Measurements from ENCODE around the gene UBALD1. TPM values are rescaled to one million over a fixed set of nuclear protein-coding genes. Genes with fewer than 3 reads are reported as not detected.

Gene UBALD1
- total and polyA plus RNA-seq, 4 donors = 2.2 to 42.6 (median 25.7) TPM

DNA sequence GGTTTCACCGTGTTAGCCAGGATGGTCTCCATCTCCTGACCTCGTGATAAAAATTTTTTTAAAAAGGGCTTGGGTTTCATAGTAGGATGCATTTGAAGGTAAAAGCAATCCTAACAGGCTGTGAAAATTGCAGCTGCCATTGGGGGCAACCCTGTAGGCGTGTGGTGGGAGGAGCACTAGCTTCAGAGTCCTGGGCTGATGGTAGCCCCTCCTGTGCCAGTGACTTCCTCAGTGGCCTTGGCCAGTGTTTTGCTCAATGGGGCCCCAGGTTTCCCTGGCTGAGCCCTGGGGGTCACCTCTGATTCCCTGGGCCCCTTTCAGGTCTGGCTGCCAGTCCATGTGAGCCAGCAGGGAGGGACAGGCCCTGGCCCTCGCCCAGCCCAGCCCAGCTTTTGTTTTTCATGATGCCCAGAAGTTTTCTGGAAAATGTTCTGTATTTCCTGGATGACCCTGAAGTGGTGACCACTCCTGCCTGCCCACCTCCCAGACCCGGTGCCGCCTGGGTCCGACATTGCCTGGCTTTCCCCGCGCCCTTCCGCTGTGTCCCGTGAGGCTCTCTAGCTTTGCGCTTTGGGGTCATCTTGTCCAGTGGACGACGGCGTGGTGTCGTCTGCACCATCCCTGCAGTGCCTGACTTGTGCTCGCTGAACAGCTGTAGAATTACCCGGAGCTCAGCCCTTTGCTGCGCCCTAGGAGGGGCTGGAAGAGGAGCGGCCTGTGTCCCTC, 19.4 kb upstream of the UBALD1 start:
- Histone ChIP-seq H3K4me3 (ENCODE audit: low read depth, low read length) (no peak overlapping the region), H3K9me3 (ENCODE audit: control insufficient read depth, insufficient read depth, low read length) (peaks cover 2% of the 10 kb centered on the region), H3K27ac (ENCODE audit: low read depth, low read length) (no peak overlapping the region), H3K4me1 (ENCODE audit: control insufficient read depth, insufficient read depth, low read length) (peaks cover 17% of the 10 kb centered on the region), H3K36me3 (ENCODE audit: control insufficient read depth, insufficient read depth, low read length) (peaks cover 33% of the 10 kb centered on the region), H3K27me3 (ENCODE audit: control insufficient read depth, insufficient read depth, low read length) (no peaks in the 10 kb centered on the region)
- no peak for DNase-seq (ENCODE audit: low read depth in 4 of 6, low spot score in 6 of 6)
- 95% methylated on average over 20 of the region's 20 CpGs for WGBS (ENCODE audit: insufficient coverage)

DNA sequence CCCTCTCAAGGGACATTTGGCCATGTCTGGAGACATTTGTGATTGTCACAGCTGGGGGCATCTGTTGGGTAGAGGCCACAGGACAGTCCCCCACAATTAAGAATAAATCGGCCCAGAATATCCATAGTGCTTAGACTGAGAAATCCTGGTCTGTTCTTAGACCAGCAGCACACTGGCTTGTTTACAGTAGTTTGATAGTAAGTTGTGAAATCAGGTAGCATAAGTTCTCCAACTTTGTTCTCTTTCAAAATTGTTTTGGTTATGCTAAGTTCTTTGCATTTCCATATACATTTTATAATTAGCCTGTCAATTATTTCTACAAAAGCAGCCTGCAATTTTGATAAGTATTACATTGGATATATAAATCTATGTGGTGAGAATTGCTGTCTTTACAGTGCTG, 16.8 kb upstream of the UBALD1 start:
- DNase-seq (ENCODE audit: low read depth in 4 of 6, low spot score in 6 of 6) = no peak
- H3K4me1 ChIP-seq (ENCODE audit: control insufficient read depth, insufficient read depth, low read length) = peaks cover 19% of the 10 kb centered on the region
- peaks cover 29% of the 10 kb centered on the region for H3K36me3 ChIP-seq (ENCODE audit: control insufficient read depth, insufficient read depth, low read length)
- no peak overlapping the region for H3K4me3 ChIP-seq (ENCODE audit: low read depth, low read length)
- WGBS (ENCODE audit: insufficient coverage) = 88% methylated on average over 1 of the region's 1 CpG
- no peaks in the 10 kb centered on the region for H3K27me3 ChIP-seq (ENCODE audit: control insufficient read depth, insufficient read depth, low read length)
- H3K9me3 ChIP-seq (ENCODE audit: control insufficient read depth, insufficient read depth, low read length) = peaks cover 2% of the 10 kb centered on the region
- no peak overlapping the region for H3K27ac ChIP-seq (ENCODE audit: low read depth, low read length)

DNA sequence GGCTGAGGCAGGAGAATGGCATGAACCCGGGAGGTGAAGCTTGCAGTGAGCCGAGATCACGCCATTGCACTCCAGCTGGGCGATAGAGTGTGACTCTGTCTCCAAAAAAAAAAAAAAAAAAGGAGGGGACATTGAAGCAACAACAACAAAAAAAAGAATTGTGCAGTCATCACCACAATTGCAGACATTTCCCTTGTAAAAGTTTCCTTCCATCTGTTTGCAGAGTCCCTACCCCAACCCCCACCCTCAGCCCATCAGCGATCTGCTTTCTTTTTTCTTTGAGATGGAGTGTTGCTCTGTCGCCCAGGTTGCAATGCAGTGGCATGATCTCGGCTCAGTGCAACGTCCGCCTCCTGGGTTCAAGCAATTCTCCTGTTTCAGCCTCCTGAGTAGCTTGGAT, 13.6 kb upstream of the UBALD1 start:
- Histone ChIP-seq H3K9me3 (ENCODE audit: control insufficient read depth, insufficient read depth, low read length) (peaks cover 2% of the 10 kb centered on the region), H3K27ac (ENCODE audit: low read depth, low read length) (no peak overlapping the region), H3K27me3 (ENCODE audit: control insufficient read depth, insufficient read depth, low read length) (no peaks in the 10 kb centered on the region), H3K4me3 (ENCODE audit: low read depth, low read length) (no peak overlapping the region), H3K36me3 (ENCODE audit: control insufficient read depth, insufficient read depth, low read length) (peaks cover 8% of the 10 kb centered on the region), H3K4me1 (ENCODE audit: control insufficient read depth, insufficient read depth, low read length) (peaks cover 26% of the 10 kb centered on the region)
- no peak for DNase-seq (ENCODE audit: low read depth in 4 of 6, low spot score in 6 of 6)
- WGBS (ENCODE audit: insufficient coverage) = 100% methylated on average over 4 of the region's 9 CpGs

DNA sequence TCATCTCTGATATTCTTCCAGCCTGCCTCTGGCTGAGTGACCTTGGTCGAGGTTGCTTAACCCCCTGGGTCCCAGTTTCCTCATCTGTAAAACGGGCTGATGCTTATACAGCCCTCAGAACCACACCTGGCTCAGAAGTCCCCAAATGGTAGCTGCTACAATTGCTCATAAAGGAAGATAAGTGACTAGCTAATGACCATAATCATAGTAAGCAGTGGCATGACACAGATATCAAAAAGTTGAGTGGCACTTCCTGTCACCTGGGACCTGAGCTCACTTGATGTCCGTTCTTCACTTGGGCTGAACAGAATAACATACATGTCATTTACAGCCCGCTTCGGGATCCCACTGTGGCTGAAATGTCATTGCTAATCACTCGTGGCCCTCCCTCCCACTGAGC, 11.7 kb upstream of the UBALD1 start:
- Histone ChIP-seq H3K27ac (ENCODE audit: low read depth, low read length) (no peak overlapping the region), H3K9me3 (ENCODE audit: control insufficient read depth, insufficient read depth, low read length) (peaks cover under 1% of the 10 kb centered on the region), H3K4me1 (ENCODE audit: control insufficient read depth, insufficient read depth, low read length) (peaks cover 26% of the 10 kb centered on the region), H3K4me3 (ENCODE audit: low read depth, low read length) (peak overlapping the region; percentile 87), H3K27me3 (ENCODE audit: control insufficient read depth, insufficient read depth, low read length) (no peaks in the 10 kb centered on the region), H3K36me3 (ENCODE audit: control insufficient read depth, insufficient read depth, low read length) (peaks cover 8% of the 10 kb centered on the region)
- no peak for DNase-seq (ENCODE audit: low read depth in 4 of 6, low spot score in 6 of 6)
- WGBS (ENCODE audit: insufficient coverage) = 61% methylated on average over 5 of the region's 6 CpGs

DNA sequence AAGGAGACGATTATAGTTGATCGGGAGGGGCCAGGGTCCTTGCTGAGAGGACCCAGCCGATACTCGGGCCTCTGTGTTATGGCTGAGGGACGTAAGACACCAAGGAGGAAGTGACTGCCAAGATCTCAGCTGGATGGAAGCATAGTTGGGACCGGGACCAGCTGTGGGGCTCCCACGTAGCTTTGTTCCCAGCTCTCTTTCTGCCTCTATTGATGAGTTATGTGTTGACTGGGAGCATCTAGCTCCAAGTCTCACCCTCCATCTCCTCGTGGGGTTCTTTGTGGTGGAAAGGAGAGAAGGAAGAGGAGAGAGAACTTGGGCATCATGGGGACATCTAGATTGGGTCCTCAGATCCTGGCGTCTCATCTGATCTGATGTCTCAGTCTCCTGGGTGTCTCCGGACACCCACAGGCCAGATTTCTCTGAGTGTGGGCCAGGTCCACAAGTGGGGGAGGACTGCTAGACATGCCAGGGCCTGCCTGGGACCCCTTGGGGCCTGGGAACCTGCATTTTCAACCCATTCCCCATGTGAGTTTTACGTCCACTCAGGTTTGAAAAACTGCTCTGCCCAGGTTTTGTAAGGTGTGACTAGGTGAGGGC, 11.0 kb upstream of the UBALD1 start:
- no peak for DNase-seq (ENCODE audit: low read depth in 4 of 6, low spot score in 6 of 6)
- Histone ChIP-seq H3K27ac (ENCODE audit: low read depth, low read length) (peak overlapping the region; percentile 88), H3K4me1 (ENCODE audit: control insufficient read depth, insufficient read depth, low read length) (peaks cover 26% of the 10 kb centered on the region), H3K36me3 (ENCODE audit: control insufficient read depth, insufficient read depth, low read length) (peaks cover 8% of the 10 kb centered on the region), H3K4me3 (ENCODE audit: low read depth, low read length) (peak overlapping the region; percentile 87), H3K9me3 (ENCODE audit: control insufficient read depth, insufficient read depth, low read length) (no peaks in the 10 kb centered on the region), H3K27me3 (ENCODE audit: control insufficient read depth, insufficient read depth, low read length) (no peaks in the 10 kb centered on the region)
- WGBS (ENCODE audit: insufficient coverage) = 20% methylated on average over 8 of the region's 11 CpGs

DNA sequence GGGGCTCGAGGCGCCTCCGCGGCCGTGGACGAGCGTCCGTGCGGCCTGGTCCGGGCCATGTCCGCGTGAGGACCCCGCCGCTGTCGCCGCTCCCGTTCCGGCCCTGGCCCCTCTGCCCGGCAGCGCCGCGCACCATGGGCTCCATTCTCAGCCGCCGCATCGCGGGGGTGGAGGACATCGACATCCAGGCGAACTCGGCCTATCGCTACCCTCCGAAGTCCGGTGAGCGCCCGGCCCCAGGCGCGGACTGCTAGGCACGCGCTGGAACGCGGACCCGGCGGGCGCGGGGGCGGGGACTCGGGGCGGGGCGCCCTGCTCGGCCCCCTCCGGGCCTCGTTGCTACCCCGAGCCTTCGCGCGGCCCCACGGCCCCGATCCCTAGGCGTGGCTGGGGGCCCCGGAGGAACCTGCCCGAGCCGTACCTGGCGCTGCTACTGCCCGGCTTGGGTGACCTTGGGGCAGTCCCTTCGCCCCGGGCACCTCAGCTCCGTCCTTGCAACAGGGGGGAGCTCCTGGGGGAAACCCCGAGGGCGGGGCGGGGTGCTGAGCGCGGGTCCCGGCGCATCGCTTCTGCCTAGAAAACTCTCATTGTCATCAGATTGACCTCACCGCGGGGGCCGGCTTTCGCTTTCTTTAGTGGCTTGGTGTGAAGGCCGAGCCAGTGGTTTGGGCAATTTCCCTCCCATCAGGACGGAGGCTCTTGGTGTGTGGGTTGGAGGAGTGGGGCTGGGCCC, 10.3 kb upstream of the UBALD1 start:
- peaks cover 26% of the 10 kb centered on the region for H3K4me1 ChIP-seq (ENCODE audit: control insufficient read depth, insufficient read depth, low read length)
- peak in 3 of 6 donors; percentile 31 to 72 (median 46) for DNase-seq (ENCODE audit: low read depth in 4 of 6, low spot score in 6 of 6)
- no peaks in the 10 kb centered on the region for H3K9me3 ChIP-seq (ENCODE audit: control insufficient read depth, insufficient read depth, low read length)
- H3K4me3 ChIP-seq (ENCODE audit: low read depth, low read length) = peak overlapping the region; percentile 87
- peaks cover 8% of the 10 kb centered on the region for H3K36me3 ChIP-seq (ENCODE audit: control insufficient read depth, insufficient read depth, low read length)
- WGBS (ENCODE audit: insufficient coverage) = under 1% methylated on average over 80 of the region's 80 CpGs
- peak overlapping the region; percentile 88 for H3K27ac ChIP-seq (ENCODE audit: low read depth, low read length)
- no peaks in the 10 kb centered on the region for H3K27me3 ChIP-seq (ENCODE audit: control insufficient read depth, insufficient read depth, low read length)

DNA sequence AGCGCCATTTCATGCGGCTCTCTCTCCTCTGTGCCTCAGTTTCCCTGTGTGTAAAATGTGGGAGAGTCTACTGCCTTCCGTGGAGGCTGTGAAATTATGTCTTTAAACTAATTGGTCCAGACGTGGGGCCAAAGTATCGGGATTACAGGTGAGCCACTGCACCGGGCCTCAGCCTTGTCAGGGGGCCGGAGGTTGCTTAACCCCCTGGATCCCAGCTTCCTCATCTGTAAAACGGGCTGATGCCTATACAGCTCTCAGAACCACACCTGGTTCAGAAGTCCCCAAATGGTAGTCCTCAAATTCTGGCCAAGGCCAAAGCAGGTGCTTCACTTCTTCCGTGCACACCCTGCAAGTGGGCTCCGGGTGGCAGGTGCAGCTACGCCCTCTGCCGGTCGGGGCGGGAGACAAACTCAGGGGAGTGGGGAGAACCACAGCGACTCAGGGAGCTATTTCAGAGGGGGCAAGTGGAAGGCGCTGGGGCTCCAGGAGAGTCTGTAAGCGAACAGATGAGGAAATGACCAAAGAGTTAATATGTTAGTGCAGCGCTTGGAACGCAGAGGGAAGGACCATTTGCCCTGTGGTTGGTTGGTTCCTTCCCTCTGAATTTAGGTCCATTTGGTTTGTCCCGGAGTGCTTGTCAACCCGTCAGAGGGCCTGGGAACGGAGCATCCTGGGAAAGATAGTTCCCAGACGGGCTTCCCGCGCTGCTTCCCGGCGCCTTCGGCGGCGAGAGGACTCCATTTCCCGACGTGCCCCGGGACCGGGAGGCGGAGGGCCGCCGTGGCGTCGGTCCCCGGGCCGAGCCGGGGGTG, 9.5 kb upstream of the UBALD1 start, which contains the start of gene MGRN1:
Gene MGRN1, plus strand, starts transcription at position 812 of the 812 bp plus-strand sequence. CDS start 135 bp downstream, outside the sequence.
- H3K9me3 ChIP-seq (ENCODE audit: control insufficient read depth, insufficient read depth, low read length) = no peaks in the 10 kb centered on the region
- H3K27me3 ChIP-seq (ENCODE audit: control insufficient read depth, insufficient read depth, low read length) = no peaks in the 10 kb centered on the region
- peaks cover 8% of the 10 kb centered on the region for H3K36me3 ChIP-seq (ENCODE audit: control insufficient read depth, insufficient read depth, low read length)
- H3K4me1 ChIP-seq (ENCODE audit: control insufficient read depth, insufficient read depth, low read length) = peaks cover 26% of the 10 kb centered on the region
- peak within 1 kb of the TSS; percentile 87 for H3K4me3 ChIP-seq (ENCODE audit: low read depth, low read length)
- WGBS (ENCODE audit: insufficient coverage) = 9% methylated on average over 41 of the region's 42 CpGs
- peak; percentile 93 to 99 (median 97) for DNase-seq (ENCODE audit: low read depth in 4 of 6, low spot score in 6 of 6)
- peak within 1 kb of the TSS; percentile 94 for H3K27ac ChIP-seq (ENCODE audit: low read depth, low read length)

DNA sequence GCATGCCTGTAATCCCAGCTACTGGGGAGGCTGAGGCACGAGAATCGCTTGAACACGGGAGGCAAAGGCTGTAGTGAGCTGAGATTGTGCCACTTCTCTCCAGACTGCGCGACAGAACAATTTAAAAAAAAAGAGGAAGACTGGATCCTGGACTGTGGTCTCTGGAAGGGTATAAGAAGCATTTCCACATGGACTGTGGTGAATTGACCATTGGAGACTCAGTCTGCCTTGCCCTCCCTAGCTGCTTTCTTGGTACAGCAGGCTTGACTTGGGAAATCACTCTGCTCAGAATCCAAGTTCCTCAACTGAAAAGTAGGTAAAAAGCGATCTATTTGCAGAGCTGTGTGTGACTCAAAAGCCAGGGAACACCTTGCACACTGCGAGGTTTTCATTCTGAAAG, 8.9 kb upstream of the UBALD1 start:
- no peak overlapping the region for H3K4me3 ChIP-seq (ENCODE audit: low read depth, low read length)
- no peak for DNase-seq (ENCODE audit: low read depth in 4 of 6, low spot score in 6 of 6)
- WGBS (ENCODE audit: insufficient coverage) = 85% methylated on average over 7 of the region's 7 CpGs

More for the DNA sequence above, 8.9 kb upstream of the UBALD1 start:
- Histone ChIP-seq H3K27ac (ENCODE audit: low read depth, low read length) (no peak overlapping the region), H3K4me1 (ENCODE audit: control insufficient read depth, insufficient read depth, low read length) (peaks cover 26% of the 10 kb centered on the region), H3K9me3 (ENCODE audit: control insufficient read depth, insufficient read depth, low read length) (no peaks in the 10 kb centered on the region), H3K27me3 (ENCODE audit: control insufficient read depth, insufficient read depth, low read length) (no peaks in the 10 kb centered on the region), H3K36me3 (ENCODE audit: control insufficient read depth, insufficient read depth, low read length) (peaks cover 7% of the 10 kb centered on the region)

All from spinal cord (tissue), 10 donors.